DND-41 (cell line): ENCODE results near the gene PTPRO.

Experiments used
- ATAC-seq: fragments of 200-7000 bp; cut with Tn5 transposase; 3 replicates; pipeline ENCODE4 v1.9.1; 2021; ENCODE audit warnings: low read depth; ENCODE audit not compliant: insufficient read depth
- DNase-seq: peaks from one replicate; pipeline ENCODE4 v3.0.0-alpha.2; 2020
- H2AFZ ChIP-seq: 2 replicates; pipeline ENCODE4 v1.6.0; 2012; ENCODE audit warnings: low read depth, low read length
- H3K27ac ChIP-seq: 2 replicates; pipeline ENCODE4 v1.5.1; 2012; ENCODE audit warnings: low read length, inconsistent platforms
- H3K27me3 ChIP-seq: fragments of 200-600 bp; sonication (generic); 2 replicates; pipeline ENCODE4 v1.6.0; 2012; ENCODE audit warnings: low read length, mild to moderate bottlenecking, inconsistent platforms; ENCODE audit not compliant: insufficient read depth, poor library complexity
- H3K36me3 ChIP-seq: 2 replicates; pipeline ENCODE4 v1.5.1; 2012; ENCODE audit warnings: low read length, inconsistent platforms; ENCODE audit not compliant: insufficient read depth
- H3K4me1 ChIP-seq: 2 replicates; pipeline ENCODE4 v1.5.1; 2012; ENCODE audit warnings: mild to moderate bottlenecking, low read length; ENCODE audit not compliant: insufficient read depth
- H3K4me2 ChIP-seq: 2 replicates; pipeline ENCODE4 v1.6.0; 2012; ENCODE audit warnings: mild to moderate bottlenecking, moderate library complexity, low read length, inconsistent platforms; ENCODE audit not compliant: insufficient read depth
- H3K4me3 ChIP-seq, 2 experiments: fragments of 200-600 bp in 1 of 2; shearing (Covaris generic) in 1 of 2; 2 replicates each; pipeline ENCODE4 v1.5.1; 2012 to 2016; ENCODE audit warnings: inconsistent platforms in 2 of 2, low read length in 2 of 2, mild to moderate bottlenecking in 2 of 2, low read depth in 1 of 2, moderate library complexity in 1 of 2
- H3K79me2 ChIP-seq: 2 replicates; pipeline ENCODE4 v1.6.0; 2012; ENCODE audit warnings: low read length, inconsistent platforms; ENCODE audit not compliant: insufficient read depth
- H3K9ac ChIP-seq: 2 replicates; pipeline ENCODE4 v1.6.0; 2012; ENCODE audit warnings: low read depth, mild to moderate bottlenecking, inconsistent platforms, low read length, moderate library complexity
- H3K9me3 ChIP-seq: 2 replicates; pipeline ENCODE4 v1.5.1; 2012; ENCODE audit warnings: low read length, moderate library complexity, mild to moderate bottlenecking, inconsistent platforms; ENCODE audit not compliant: insufficient read depth, severe bottlenecking
- H4K20me1 ChIP-seq: 2 replicates; pipeline ENCODE4 v1.6.0; 2012; ENCODE audit warnings: low read length; ENCODE audit not compliant: insufficient read depth
- CTCF ChIP-seq: IDR thresholded peaks from 2 replicates; pipeline ENCODE4 v1.5.1; 2012; ENCODE audit warnings: borderline replicate concordance, low read length, moderate library complexity, mild to moderate bottlenecking; ENCODE audit not compliant: poor library complexity, severe bottlenecking; ENCODE audit errors: extremely low read depth
- EZH2 ChIP-seq: IDR thresholded peaks from 3 replicates; pipeline ENCODE4 v1.6.1; 2012; ENCODE audit warnings: borderline replicate concordance, low read depth, mild to moderate bottlenecking, moderate library complexity, low read length, inconsistent platforms; ENCODE audit not compliant: severe bottlenecking

The PTPRO gene

GRCh38 chr12:15526033-15526432, 203.7 kb downstream of the PTPRO start:
- Histone ChIP-seq H3K4me2 (no peak overlapping the region), H3K9ac (no peak overlapping the region), H3K27ac (no peak overlapping the region), H3K9me3 (peaks cover 3% of the 10 kb centered on the region), H3K4me3 (no peak overlapping the region), H3K27me3 (no peaks in the 10 kb centered on the region), H4K20me1 (no peaks in the 10 kb centered on the region), H3K79me2 (no peaks in the 10 kb centered on the region), H3K36me3 (no peaks in the 10 kb centered on the region), H3K4me1 (no peaks in the 10 kb centered on the region), H2AFZ (no peak overlapping the region)
- ATAC-seq (no peak), DNase-seq (no peak)
- TF ChIP-seq CTCF (no peak), EZH2 (no peak)

GRCh38 chr12:15527201-15528080, 205.1 kb downstream of the PTPRO start:
- no peak overlapping the region for H2AFZ ChIP-seq
- ATAC-seq: 0 out of 3 replicates have a peak, but pooled peaks have one; percentile 19
- no peak for DNase-seq

GRCh38 chr12:15528666-15529065, 206.4 kb downstream of the PTPRO start:
- H3K79me2 ChIP-seq: no peaks in the 10 kb centered on the region
- H3K36me3 ChIP-seq: no peaks in the 10 kb centered on the region
- H4K20me1 ChIP-seq: no peaks in the 10 kb centered on the region
- DNase-seq: no peak
- no peak overlapping the region for H3K27ac ChIP-seq
- H3K4me1 ChIP-seq: peaks cover 14% of the 10 kb centered on the region
- no peak for TF ChIP-seq EZH2
- no peak for TF ChIP-seq CTCF
- H3K9me3 ChIP-seq: peaks cover 3% of the 10 kb centered on the region
- ATAC-seq: no peak
- H3K9ac ChIP-seq: no peak overlapping the region
- no peak overlapping the region for H3K4me3 ChIP-seq
- H3K4me2 ChIP-seq: no peak overlapping the region
- no peaks in the 10 kb centered on the region for H3K27me3 ChIP-seq
- no peak overlapping the region for H2AFZ ChIP-seq

More at GRCh38 chr12:15527201-15528080, 205.1 kb downstream of the PTPRO start:
- Histone ChIP-seq H3K9ac (no peak overlapping the region), H3K27me3 (no peaks in the 10 kb centered on the region), H3K4me3 (no peak overlapping the region), H3K36me3 (no peaks in the 10 kb centered on the region), H3K4me1 (peaks cover 3% of the 10 kb centered on the region), H3K9me3 (peaks cover 3% of the 10 kb centered on the region), H3K79me2 (no peaks in the 10 kb centered on the region), H4K20me1 (no peaks in the 10 kb centered on the region), H3K4me2 (no peak overlapping the region), H3K27ac (no peak overlapping the region)
- peak; percentile 47 for TF ChIP-seq CTCF
- TF ChIP-seq EZH2: no peak
